HG02852 (cell line): ENCODE data around the gene FBXO31.
A peak's percentile ranks its signal among the peaks of the same experiment; 100 is the strongest.
"Not testable (repeated sequence)": the region's sequence is repeated elsewhere in the genome, so short reads cannot be mapped to it uniquely, and the experiment has no call there.

ENCODE experiments used
- ATAC-seq: cut with Tn5 transposase; IDR thresholded peaks from one replicate; pipeline ENCODE4 v1.9.1; 2021; ENCODE audit warnings: mild to moderate bottlenecking, moderate library complexity; ENCODE audit not compliant: unreplicated experiment

Gene FBXO31

GRCh38 chr16:87387942-87388817 lies 4.6 kb upstream of the FBXO31 start:
- ATAC-seq, result peak; percentile 50

DNA sequence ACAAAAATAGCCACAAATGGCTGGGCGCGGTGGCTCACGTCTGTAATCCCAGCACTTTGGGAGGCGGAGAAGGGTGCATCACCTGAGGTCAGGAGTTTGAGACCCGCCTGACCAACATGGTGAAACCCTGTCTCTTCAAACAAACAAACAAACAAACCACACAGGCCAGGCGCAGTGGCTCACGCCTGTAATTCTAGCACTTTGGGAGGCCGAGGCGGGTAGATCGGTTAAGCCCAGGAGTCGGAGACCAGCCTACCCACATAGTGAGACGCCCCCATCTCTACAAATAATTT lies 1.2 kb upstream of the FBXO31 start:
- not testable (repeated sequence) for ATAC-seq

DNA sequence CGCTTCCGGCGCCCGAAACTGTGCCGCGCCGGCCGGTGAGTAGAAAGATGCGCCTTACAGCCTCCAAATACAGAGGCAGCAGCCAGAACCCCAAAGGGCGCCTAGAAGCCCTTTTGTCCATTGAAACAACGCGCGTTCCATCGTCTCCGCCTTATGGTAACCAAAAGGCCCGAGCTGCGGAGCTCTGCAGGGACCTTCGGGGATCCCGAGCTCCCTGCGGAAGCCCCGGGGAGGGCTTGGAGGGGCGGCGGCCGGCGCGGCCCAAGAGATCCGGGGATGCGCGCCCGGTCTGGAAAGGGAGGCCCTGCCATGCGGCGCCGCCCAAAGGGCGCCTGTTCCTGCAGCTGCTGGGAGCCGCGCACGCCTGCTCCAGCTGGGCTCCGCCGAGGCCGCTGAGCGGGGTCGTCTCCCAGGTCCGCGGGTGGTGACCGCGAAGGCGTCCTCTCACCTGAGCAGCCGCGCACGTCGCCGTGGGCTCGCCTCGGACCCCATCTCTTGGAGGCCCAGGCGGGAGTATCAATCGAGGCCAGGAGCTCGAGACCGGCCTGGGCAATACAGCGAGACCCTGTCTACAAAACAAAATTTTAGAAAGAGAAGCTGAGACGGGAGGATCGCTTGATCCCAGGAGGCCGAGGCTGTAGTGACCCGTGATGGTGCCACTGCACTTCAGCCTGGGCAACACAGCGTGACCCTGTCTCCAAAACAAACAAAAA lies 742 bp upstream of the FBXO31 start:
- ATAC-seq, result peak; percentile 9

DNA sequence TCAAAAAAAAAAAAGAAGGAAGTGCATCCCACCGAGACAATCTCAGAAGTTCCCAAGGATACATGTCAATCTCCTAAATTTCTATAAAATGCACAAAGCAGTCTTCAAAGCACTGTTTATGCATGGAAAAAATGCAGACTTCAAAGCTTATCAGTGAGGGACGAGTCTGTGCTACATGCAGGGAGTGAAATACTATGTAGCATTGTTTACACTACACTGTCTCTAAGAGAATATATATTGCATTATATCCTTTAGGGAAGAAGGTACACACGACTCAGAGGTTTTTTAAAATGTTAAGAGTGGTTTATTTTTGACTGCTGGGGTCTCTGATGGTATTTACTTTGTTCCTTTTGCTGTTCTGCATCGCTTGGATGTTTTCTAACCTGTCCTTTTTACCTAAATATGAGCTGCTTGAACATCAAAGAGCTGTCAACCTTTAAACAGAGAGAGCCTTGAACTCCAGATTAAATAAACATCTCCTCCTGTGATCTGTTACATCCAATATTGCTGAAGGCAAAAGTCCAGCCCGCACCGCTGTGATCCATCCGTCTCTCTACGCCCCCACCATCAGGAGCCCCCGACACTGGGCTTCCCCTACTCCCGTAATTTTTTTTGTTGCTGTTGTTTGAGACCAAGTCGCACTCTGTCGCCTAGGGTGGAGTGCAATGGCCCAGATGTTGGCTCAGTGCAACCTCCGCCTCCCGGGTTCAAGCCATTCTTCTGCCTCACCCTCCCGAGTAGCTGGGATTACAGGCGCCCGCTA lies 1.4 kb downstream of the FBXO31 start:
- no peak for ATAC-seq

DNA sequence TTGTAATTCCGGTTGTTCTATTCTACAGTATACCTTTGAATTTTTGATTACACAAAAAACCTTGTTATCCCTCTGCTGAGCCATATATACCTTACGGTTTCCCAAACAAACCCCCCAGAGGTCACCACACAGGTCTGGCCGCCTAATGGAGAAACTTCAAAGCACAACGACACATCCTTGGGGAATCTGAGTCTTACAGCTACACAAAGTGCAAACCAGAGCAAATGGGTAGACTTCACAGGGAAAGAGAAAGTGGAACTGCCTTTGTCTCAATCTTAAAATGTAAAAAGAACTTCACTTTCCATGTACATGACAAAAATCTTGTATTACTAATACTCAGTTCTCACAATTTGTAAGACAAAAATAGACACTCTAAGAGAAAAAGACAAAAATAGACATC lies 2.7 kb downstream of the FBXO31 start:
- no peak for ATAC-seq

GRCh38 chr16:87380403-87380802 lies 3.2 kb downstream of the FBXO31 start:
- no peak for ATAC-seq

DNA sequence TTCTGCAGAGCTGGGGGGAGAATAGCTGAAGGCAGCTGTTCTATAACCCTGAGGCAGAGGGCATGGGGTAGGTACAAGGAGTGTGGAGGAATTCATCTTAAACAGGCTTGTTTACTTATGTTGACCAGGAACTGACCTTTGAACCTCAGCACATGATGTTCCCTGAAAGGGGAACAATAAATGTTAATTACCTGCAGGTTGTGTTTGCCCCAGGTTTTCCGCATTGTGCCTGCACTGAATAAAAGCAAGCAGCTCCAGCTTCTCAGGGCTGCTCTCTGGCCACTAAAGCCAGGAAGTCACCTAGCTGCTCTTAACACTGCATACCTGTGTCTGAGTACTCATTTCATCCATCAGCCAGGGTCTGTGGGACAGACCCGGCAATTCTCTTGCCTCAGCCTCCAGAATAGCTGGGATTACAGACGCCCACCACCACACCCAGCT lies 4.2 kb downstream of the FBXO31 start:
- ATAC-seq, result not testable (repeated sequence)

- ATAC-seq, result no peak
These were observed 6.9 kb downstream of the FBXO31 start for GRCh38 chr16:87376660-87377059.

DNA sequence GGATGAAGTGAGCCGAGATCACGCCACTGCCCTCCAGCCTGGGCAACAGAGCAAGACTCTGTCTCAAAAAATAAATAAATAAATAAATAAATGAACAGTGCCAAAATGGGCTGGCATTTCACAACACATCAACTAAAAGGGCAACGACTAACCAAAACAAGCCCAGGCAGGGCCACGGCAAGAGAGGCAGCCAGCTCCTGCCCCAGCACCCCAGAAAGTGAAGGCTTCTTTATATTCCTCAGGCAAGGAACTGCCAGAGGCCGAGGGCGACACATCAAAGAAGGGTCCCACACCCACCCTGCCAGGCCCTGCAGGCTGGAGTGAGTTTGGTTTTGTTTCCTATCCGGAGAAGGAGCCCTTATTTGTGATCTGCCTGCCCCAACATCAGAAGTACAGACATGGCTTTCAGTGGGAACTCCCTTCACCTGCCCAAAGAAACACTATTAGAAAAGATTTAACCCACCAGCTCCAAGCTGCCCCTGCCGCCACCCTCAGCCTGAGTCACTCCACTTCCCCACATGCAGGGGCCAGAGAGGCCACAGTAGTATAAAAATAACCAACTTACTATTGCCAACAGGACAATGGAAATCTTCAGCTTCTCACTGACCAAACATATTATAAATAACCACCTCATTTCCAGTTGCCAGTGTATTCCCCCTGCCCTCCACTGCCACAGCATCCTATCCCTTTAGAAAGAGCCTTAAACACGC lies 8.0 kb downstream of the FBXO31 start:
- ATAC-seq, result no peak

DNA sequence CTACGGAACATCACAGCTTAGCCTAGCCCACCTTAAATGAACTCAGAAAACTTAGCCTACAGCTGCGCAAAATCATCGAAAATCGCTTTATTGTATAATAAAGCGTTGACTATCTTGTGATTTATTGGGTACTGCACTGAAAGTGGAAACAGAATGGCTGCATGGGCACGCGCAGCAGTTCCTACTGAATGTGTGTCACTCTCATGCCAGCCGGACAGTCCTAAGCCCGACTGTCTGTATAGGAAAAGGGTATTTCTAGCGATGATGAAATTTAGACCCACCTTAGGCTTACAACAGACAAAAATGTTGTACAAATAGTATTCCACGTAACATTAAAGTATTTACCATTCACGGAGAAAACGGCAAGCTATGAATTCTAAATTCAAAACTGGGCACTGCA lies 9.3 kb downstream of the FBXO31 start:
- ATAC-seq, result no peak

DNA sequence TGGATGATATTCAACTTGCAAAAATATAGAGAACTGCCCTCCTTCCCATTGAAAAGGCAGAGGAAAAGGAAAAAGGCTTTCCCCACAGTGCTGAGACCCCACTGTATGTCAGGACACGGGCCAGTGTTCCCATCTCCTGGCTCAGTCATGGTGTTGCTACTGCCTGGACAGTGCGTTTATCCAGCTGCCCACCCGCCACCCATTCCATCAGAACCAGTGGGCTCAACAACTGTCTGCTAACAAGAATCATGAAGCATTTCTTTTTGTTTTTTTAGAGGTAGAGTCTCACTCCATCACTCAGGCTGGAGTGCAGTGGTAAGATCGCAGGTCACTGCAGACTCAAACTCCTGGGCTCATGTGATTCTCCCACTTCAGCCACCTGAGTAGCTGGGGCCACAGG lies 11.3 kb downstream of the FBXO31 start:
- ATAC-seq, result no peak

GRCh38 chr16:87371261-87371866 lies 12.2 kb downstream of the FBXO31 start:
- no peak for ATAC-seq

GRCh38 chr16:87369796-87370719 lies 13.5 kb downstream of the FBXO31 start:
- ATAC-seq, result no peak

GRCh38 chr16:87369117-87369765 lies 14.3 kb downstream of the FBXO31 start:
- no peak for ATAC-seq

DNA sequence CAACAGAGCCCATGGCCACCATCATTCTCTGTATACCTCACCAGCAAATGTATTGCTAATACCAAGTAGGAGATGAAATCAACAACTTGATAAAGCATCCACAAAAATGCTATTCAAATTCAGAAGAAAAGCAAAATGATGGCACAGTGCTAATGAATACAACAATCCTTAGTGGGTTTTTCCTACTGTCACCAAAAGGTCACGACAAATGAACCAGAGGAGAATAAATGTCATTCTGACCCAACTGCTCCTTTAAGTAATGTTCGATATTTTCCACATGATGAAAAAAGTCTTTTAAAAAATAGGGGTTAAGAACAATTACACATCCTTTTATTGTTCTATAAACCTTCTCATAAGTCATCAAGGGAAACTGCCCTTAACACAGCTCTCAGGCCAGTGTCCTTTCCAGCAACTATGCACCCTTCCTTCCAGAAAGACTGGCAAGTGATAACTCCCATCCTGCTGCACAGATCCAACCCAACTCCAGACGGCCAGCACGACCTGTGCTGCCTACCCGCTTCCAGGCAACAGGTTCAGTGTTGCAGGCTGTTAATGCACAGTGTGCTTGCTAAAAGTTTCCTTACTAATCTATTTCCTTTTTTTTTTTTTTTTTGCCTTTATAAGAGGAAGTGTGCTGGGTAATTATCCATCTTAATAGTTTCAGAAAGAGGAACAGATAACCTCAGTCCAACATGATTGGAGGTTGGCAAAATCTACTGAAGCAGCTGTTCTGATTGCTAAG lies 15.4 kb downstream of the FBXO31 start:
- ATAC-seq, result no peak

GRCh38 chr16:87367529-87367928 lies 16.0 kb downstream of the FBXO31 start:
- no peak for ATAC-seq

DNA sequence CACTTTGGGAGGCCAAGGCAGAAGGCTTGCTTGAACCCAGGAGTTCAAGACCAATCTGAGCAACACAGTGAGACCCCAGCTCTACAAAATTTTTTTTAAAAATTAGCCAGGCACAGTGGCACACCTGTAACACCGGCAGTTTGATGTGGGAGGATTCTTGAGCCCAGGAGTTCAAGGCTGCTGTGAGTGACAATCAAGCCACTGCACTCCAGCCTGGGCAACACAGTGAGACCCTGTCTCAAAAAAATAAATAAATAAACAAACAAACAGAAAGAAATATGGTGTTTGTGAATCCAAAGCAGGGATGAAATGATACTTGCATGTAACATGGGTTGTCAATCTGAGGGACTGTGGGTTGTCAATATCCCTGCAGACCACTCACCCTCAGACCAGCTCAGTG lies 16.6 kb downstream of the FBXO31 start:
- no peak for ATAC-seq

DNA sequence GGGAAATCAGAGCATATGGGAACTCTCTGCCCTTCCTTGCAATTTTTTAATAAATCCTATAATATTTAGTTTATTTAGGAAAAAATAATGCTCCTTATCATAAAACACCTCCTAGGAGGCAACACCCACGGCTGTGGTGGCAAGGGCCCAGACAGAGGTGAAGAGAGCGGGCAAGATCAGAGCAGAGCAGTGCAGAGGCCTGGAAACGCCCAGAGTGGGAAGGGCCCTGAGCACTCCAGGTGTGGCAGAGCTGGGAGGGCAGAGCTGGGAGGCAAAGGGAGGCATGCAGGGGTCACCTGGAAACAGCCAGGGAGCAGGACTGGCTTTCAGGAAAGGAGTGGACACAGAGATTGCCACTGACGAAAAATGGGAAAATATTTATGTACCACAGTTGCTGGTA lies 17.3 kb downstream of the FBXO31 start:
- no peak for ATAC-seq
